GM18511 (cell line): ENCODE data around the gene GANAB.
A peak's percentile ranks its signal among the peaks of the same experiment; 100 is the strongest.
"Not testable (repeated sequence)": the region's sequence is repeated elsewhere in the genome, so short reads cannot be mapped to it uniquely, and the experiment has no call there.

Experiments used
- ATAC-seq: cut with Tn5 transposase; IDR thresholded peaks from one replicate; pipeline ENCODE4 v1.9.1; 2021; ENCODE audit warnings: mild to moderate bottlenecking, moderate library complexity; ENCODE audit not compliant: unreplicated experiment

Gene GANAB

DNA sequence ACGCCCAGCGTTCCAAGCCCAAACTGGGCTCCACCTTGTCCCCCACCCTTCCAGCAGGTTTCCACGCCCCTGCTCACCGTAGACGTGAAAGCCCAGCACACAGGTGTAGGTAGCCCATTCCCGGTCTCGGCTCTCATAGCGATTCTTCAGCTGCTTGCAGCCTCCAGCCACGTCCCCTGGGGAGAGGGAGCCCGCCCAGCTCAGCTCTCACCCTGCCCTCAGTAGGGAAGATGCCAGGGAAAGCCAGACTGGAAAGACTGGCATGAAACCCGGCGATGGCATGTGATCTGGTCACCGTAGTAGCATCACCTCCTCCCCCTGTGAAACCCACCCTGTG is 43.4 kb downstream of the GANAB start:
- ATAC-seq = no peak

- no peak for ATAC-seq
These were observed 44.0 kb downstream of the GANAB start for GRCh38 chr11:62602141-62603071.

GRCh38 chr11:62601372-62602140 is 44.9 kb downstream of the GANAB start, which contains the start of gene MTA2:
TSS of gene MTA2 (minus strand) at chr11:62601865. CDS start at chr11:62601450, 415 bp downstream.
- peak; percentile 83 for ATAC-seq

DNA sequence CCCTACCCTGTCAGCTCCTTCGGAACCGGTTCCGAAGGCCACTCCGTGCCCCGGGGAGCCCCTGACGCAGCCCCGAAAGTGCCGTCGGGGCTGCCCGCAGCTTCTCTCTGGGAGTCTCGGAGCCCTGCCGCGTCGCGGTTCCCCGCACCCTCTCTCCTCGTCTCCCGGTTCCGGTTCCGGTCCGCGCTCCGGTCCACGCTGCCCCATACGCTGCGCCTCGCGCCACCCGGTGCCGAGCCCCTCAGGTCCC is 45.4 kb downstream of the GANAB start:
- ATAC-seq = peak; percentile 23

GRCh38 chr11:62600367-62601121 is 45.9 kb downstream of the GANAB start:
- no peak for ATAC-seq

DNA sequence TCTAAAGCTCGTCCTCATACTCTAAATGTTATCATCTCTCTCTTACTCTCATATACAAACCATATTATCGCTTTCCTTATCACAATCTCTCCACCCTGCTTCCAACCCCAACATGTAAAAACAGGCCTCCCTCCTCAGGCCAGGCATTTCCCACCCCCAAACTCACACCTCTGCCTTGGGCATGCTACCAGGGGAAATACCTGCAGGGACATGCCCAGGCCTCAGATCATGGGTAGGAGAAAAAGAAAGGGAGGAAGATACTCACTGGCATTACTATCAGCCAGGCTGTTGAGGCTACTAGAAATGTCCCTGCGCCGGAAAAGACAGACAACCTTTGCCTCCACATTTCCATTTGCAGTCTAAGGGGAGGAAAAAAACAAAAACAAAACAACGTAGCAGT is 46.5 kb downstream of the GANAB start:
- ATAC-seq = no peak

DNA sequence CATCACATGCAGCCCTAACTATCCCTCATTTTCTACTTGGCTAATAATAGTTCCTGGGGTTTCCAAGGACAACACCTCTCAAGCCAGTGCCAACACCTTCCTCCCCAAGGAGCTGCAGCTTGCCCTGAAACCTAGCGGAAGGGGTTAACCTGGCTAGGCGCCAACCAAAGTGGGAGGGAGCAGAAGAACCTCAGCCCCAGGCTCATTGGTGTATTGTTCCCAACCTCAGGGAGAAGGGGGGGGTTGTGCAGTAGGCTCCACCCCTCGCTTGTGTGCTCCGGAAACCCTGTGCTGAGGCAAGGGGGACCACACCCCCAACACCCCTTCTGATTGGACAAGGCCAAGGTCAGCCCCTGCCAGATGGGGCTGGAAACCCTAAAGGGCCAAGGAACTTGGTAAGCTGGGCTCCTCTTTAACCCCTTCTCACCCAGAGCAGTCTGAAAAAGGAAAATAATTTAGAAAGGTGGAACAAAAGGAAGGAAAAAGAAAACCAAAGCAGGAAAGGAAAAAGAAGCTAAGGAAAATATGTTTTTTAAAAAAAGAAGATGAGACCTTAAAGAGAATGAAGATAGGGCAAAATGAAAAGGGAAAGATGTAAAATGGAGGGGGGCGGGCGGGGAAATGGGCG is 47.2 kb downstream of the GANAB start:
- ATAC-seq = peak; percentile 67

DNA sequence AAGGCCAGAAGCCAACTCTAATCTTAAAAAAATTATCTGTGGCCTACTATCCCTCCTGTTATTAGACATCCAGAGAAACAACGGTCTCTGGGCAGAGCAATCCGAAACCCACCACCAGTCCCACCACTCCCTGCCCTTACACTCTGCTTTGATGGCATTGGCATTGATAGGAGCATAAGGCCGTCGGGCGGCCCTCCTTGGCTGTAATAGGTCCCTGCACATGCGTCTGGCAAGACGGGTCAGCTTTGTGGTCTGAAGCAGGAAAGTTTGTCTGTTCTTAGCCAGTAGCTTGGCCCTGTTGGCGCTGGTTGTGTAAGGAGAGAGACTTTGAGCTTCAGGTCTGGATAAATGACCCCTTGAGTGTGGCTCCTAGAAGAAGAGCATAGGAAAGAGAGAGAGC is 51.3 kb downstream of the GANAB start:
- ATAC-seq = no peak

DNA sequence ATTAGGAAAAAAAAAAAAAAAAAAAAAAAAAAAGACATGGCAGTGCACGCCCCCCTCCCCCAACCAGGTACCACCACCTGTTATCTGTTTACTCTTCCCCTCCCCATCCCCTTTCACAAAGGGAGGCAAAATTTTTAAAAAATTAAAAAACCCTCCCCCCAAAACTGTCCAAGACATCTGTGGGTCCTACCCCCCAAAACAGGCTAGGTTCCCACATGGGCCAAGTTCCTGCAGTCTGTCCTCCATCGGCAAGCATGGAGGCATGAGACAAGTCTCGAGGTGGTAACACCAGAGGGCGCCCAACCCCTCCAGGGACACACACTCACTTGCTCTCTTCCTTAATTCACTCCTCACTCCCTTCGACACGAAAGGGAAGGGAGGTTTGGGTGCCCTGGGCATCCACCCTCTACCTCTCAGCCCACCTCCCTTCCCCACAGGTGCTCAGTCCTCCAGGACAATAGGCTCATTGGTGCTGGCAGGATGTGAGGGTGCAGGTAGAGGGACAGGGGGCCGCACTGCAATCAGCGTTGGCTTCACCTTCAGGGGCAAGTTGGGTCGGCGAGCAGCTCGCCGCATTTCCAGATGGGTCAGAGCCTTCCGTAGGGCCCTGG is 52.9 kb downstream of the GANAB start:
- no peak for ATAC-seq

GRCh38 chr11:62592989-62593421 is 53.4 kb downstream of the GANAB start:
- ATAC-seq = no peak

DNA sequence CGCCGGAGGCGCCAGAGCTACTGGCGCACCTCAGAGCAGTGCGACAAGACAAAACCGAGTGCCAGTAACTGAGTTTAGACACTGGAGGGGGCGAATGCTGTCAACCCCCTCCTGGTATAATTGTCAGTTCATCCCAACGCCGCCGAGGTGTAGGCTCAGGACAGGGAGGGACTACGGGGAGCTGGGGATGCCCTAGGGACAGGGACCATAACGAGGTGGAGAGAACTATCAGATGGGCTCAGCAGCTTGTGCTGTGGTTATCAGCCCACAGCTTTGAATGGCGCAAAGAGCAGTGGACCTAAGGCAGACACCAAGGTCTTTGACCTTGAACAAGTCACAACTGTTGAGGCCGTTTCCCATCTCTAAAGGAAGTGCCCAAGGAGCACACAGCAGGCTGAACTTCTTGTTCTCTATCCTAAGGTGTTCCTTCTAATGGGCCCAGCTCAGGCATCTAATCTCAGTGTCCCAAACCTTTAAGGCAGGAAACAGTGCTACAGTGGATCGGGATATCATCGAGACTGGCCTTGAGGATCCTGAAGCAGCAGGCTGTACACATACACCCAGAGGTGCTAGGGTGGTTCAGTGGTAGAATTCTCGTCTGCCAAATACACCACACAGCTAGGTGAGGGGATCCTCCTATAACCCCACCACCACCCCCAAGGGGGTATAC is 54.1 kb downstream of the GANAB start:
- ATAC-seq = no peak

GRCh38 chr11:62591448-62592145 is 54.8 kb downstream of the GANAB start, which contains the start of gene TUT1:
TSS of gene TUT1 (minus strand) at chr11:62591523. CDS start at chr11:62591485, 38 bp downstream.
- peak; percentile 91 for ATAC-seq

GRCh38 chr11:62588966-62589637 is 57.3 kb downstream of the GANAB start:
- no peak for ATAC-seq

GRCh38 chr11:62585356-62585755 is 61.1 kb downstream of the GANAB start:
- ATAC-seq = not testable (repeated sequence)

DNA sequence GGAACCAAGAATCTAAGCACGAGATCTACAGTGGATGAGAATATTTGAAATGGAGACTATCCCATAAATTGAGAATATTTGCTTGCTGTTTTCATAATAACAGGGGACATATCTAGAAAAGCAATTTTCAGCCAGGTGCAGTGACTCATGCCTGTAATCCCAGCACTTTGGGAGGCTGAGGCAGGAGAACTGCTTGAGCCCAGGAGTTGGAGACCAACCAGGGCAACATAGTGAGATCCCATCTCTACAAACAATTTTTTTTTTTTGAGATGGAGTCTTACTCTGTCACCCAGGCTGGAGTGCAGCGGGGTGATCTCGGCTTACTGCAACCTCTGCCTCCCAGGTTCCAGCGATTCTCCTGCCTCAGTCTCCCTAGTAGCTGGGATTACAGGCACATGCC is 64.7 kb downstream of the GANAB start:
- not testable (repeated sequence) for ATAC-seq

DNA sequence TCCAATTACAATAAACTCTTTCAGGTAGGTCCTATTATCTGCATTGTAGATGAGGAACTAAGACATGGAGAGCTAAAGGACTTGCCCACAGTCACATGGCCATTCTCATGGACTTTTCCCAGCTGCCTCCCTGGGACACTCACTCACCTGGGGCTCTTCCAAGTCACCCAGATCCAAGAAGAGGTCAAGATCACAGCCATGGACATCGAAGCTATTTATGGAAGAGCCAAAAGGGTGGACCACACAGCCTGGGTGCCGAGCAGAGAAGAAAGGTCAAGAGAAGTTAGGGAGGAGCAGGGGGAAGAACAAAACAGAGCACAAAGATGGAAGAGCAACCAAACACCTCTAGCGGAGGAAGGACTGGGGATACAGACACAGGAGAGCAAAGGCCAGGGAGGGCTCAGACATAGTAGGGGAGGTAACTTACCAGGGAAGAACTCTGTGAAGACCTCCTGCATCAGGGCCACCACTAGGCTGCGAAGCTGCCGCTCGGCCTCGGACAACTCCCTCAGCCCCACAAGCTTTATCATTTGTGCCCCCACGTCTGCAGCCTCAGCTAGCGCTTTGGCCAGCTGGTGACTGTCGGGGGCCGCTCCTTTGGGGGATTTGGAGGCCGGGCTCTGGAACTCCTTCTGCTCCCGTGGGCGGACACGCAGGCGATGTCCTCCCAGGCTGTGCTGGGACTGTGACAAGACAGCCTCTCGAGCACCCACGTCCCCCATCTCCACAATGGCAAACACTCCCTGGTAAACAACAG is 65.3 kb downstream of the GANAB start:
- ATAC-seq = no peak

DNA sequence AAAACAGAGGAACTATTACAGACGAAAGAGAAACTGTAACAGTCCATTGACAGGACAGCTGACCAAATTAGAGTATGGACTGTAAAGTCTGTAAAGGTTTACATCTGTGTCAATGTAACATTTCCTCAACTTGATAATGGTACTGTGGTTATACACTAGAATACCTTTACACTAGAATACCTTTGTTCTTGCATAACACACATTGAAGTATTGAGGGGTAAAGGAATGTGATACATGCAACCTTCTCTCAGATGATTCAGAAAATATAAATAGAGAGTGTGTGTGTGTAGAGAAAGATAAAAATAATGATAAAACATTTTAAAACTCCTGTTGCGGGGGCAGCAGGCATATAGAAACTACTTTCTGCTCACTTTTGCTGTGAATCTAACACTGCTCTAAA is 67.2 kb downstream of the GANAB start:
- no peak for ATAC-seq

- no peak for ATAC-seq
These were observed 67.9 kb downstream of the GANAB start for GRCh38 chr11:62578541-62578940.
